NCI-H2196 treated with DMSO at 0.1 percent for 48 hours (cell line): Measurements from ENCODE around the gene CHRD.

Experiments
- DNase-seq: peaks from one replicate; lab custom pipeline; 2025; ENCODE audit not compliant: unreplicated experiment; lab: John Stamatoyannopoulos, UW

CHRD gene

DNA sequence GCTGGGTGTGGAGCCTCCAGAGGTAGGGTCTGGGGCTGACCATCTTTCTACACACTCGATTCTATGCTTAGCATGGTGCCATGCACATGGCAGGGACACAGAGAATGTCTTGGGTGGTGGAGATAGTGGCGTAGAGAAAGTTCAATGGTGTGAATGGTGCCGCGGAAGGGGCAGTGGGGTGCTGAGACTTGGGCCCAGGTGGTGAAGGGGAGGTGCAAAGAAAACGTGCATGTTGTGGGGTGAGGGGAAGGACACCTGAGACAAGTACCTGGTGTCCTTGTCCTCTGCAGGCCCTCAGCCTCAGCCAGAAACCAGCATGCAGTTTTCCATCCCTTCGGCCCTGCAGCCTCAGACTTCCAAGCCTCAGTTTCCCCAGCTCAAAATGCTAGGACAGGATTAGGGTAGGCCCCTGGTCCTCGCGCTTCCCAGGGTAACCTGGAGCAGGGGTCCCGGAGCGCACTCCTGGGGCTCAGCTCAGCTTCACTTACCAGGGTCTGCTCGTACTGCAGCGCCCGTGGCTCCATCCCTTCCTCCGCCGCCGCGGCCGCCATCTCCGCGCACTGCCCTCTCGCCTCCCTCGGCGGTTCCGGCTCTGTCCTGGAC, 18.8 kb upstream of the CHRD start:
- DNase-seq: no peak

DNA sequence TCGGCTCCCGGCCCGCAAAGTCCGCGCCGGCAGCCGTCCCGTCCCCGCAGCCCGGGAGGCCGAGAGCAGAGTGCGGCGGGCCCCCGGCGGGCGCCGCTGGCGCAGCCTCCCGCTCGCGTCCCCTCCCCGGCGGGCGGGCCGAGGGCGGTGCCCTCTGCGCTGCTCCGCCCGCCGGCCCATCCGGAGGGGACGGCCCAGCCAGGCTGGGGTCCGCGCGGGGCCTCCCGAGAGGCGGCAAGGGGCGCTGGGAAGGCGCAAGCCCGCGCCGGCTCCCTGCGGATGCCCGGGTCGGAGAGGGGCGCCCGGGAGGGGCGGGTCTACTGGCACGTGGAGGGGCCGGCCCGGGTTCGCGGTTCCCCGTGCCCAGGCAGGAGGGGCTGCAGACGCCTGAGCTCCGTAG, 18.3 kb upstream of the CHRD start, which contains the start of the genes CLCN2 and POLR2H:
CLCN2 (minus strand) TSS at position 74 of the 400 bp plus-strand sequence. CDS start 126 bp downstream, outside the sequence.
POLR2H (plus strand) TSS at position 179 of the 400 bp plus-strand sequence. CDS start 1,783 bp downstream, outside the sequence.
- DNase-seq: peak; percentile 71

DNA sequence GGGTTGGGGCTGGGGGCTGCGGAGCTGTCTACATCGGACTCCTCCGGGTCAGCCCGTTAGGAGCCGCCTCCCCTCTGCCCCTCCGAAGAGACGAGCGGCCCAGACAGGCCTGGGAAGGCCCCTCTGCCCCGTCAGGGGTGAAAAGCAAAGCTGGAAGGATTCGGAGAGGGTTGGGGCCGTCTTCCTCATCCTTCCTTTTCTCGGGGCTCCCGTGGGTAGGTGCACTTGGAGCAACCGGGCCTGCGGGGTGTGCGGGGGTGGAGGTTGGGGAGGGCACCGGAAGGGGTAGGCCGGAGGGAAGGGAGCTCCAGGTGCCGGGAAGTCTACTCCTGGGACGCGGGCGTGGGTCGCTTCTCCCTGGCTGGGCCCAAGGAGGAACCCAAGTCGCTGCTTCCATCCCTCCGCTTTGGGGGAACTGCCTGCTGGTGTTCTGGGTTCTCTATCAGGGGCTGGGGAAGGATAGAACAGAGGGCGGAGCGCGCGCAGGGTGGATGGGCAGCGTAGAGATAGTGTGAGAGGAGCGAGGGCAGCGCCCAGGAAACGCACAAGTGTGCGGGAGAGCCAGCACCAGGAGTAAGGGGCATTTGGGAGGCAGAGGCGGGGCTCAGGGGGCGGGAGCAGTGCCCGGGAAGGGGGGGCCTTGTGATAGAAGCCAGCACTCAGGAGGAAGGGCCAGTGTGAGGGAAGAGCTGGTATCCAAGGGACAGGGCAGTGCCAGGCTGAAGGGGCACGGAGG, 17.8 kb upstream of the CHRD start:
- peak; percentile 99 for DNase-seq

DNA sequence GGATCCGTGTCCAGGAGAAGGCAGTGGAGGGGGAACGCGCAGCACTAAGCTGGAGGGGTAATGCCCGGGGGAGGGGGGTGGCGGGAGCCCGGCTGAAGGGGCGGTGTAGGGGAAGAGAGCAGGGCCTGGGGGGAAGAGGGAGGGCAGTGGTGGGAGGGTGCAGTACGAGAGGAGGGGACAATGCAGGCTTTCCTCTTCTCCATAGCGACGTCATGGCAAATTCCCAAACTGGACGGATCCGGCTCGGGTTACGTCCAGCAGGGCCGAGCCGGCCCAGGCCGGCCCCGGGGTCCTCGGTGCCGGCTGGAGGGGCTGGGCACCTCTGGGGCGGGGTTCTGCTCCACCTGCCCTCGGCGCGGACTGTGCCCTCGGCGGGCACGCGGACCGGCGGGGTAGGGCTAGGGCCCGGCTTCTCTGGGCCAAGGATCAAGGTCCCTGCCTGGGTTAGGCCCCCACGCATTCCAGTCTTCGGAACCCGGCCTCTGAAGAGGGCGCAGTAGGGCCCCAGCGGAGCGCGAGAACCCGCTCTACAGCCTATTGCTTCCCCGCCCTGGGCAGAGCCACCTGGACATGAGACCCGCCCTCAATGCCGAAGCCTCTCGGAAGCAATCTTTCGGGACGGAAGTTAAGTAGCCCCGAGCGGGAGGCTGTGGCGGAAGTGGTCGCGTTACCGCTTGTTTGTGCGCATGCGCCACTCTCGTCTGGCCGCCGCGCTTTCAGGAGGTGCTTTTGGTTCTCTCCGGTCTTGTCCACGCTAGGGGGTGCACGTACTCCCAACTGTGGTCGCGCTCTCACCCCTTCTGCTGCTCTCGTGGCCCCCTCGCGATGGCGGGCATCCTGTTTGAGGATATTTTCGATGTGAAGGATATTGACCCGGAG, 16.9 kb upstream of the CHRD start:
- DNase-seq: peak; percentile 100

DNA sequence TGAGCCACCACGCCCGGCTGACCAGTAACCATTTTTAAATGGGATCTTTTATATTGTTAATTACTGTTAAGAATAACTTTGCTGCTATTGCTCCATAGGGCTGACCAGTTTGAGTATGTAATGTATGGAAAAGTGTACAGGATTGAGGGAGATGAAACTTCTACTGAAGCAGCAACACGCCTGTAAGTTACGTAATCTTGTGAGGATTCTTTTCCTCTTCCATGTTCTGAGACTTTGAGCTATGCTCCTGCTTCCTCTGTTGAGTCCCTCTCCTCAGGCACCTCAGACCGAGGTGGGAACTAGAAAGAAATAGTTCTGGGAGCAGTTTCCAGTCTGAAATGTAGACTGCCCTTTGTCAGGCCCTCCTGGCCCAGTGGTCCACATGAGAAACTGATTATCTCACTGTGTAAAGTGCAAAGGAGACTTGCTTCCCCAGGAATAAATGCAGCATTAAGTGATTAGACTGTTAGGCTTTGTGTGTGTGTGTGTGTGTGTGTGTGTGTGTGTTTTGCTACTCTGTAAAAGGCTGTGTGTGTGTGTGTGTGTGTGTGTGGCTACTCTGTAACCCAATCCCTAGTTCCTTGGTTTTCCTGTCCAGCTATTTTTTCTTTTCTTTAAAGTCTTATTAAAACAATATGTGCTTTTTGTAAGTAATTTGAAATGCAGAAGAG, 13.1 kb upstream of the CHRD start:
- DNase-seq: peak; percentile 41

DNA sequence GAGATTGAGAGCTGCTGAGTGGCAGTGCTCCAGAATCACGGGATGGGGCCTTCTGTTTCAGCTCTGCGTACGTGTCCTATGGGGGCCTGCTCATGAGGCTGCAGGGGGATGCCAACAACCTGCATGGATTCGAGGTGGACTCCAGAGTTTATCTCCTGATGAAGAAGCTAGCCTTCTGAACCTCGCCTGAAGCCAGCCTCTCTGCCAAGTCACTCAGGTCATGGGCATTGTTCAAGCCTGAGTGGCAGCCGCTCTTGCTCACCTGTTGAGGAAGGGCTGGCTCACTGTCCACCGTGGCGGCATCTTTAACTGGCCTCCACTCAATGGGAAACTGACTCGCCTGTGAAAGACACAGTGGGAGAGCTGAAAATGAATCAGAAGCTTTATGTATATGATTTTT, 11.7 kb upstream of the CHRD start:
- DNase-seq: no peak

DNA sequence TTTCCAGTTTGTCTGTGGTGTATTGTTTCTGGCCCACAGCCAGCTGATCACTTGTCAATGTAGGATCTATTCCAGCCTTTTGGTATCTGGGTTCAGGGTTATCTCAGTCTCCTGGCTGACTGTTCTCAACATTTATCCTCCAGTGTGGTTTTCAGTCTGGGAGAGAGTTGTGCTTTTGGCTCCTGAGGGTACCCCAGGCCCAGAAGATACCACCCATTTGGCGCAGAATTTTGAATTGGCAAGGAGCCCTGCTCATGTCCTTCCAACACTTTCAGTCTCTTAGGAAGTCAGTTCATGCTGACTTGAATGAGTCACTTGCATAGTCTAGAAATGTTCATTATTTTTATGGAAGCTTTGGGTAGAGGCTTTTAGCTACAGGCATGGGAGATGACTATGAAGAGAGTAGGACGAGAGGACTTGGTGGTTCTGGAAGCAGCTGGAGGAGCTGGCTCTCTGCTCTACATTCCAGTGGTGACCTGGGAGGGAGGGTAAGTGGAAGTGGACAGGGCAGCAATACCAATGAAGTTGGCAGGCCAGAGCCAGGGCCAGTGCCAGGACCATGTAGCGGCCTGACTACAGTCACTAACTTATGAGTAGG, 11.2 kb upstream of the CHRD start:
- no peak for DNase-seq

DNA sequence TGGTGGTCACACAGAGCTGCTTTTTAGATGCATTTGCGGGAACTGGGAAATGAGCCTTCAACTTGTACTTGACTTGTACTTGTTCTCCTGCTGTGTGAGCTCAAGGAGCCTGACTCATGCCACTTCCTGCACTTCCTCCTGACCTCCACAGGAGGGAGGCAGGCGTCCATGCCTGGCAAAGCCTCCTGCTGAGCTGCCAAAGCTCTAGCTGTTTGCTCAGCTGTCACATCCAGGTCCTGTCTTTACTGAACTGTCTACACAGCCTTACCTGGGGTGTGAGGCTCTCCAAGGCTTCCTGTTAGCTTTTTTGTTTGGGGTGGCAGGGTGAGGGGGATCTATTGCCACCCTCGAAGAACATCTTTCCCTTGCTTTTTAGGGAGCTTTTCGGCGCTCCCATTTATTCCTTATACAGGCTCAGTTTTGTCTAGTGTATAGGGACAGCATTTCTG, 8.3 kb upstream of the CHRD start:
- DNase-seq: peak; percentile 100

DNA sequence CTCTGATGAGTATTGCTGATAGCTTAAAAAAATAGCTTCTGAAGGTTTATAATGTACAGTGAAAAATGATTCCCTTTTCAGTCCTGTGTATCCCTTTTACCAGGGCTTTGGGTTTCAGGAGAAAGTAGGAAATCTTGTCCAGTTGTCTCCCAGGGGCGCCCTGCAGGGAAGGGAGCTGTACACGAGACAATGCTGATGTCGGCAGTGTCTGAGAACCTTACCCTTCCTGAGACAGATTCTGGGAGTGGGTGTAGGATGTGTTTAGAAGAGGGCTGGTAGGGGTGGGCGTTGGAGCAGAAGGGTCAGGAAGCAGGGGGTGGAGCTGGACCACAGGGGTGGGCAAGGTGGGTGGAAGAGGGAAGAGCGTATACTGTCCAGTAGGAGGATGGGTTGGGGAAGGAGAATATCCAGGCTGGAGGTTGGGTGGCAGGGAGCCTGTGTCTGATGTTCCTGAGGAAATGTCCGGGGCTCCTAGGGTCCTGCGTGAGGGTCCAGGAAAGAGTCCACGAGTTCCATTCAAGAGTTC, 7.5 kb upstream of the CHRD start:
- no peak for DNase-seq

DNA sequence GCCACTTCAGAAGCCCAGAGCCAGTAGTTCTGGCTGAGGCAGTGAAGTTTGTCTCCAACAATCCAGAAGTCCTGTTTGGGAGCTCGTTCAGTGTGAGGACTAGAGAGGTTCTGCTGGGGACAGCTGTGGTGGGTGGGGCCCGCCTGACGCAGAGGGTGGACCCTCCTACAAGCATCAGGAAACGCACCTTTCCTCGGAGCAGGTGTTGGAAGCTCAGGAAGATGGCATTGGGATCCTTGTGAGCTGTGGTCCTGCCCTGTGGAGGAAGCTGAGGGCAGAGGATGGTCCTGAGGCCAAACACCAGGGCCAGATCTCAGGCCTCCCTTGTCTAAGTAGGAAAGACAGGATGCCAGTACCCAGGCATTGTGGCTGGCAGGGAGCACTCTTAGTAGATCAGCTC, 6.9 kb upstream of the CHRD start:
- no peak for DNase-seq

DNA sequence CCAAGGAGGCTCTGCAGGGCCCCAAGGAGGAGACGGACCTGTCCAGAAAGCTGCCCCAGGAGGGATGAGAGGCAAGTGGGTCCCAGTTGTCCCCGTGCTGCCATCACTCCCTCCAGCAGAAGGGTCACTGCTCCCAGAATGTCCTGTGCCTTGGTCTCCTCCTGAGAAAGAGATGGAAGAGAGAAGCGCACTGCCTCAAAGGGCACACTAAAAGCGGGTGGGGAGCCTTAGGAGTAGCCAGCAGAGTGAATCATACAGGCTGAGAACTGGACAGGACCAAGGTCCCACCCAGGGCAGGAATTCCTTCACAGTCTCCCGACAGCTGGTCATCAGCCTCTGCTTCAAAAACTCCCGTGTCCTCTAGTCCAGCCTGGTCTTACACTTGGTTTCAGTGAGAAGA, 6.4 kb upstream of the CHRD start:
- DNase-seq: no peak

DNA sequence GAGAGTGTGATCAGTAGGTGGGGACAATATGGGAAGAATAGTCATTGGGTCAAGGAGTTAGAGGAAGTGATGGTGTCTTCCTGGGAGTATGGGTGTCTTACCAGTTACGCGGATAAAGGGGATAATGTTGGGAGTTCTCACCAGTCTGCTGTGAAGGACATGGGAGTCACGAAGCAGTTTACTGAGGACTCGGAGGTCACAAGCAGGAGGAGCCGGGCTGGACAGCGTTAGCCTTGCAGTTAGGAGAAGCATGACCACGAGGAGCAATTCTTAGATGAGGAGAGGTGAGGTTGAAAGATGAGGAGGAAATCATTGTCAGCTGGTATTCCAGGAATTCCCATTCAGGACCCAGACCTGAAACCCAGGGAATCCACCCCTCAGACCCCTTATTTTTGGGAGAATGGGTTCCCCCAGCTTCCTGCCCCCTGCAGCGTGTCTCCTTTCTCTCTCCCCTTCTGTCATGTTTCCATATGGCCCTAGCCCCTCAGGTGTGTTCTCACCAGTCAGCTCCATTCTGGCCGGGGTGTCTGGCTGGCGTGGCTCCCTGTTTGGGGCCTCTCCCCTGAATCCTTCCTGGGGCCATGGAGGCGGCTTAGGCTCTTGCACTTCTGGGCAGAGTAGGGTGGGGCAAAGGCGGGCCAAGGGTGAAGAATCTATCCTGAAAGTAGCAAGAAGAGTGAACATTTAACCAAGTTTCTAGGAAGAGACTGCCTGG, 4.0 kb upstream of the CHRD start:
- DNase-seq: no peak

DNA sequence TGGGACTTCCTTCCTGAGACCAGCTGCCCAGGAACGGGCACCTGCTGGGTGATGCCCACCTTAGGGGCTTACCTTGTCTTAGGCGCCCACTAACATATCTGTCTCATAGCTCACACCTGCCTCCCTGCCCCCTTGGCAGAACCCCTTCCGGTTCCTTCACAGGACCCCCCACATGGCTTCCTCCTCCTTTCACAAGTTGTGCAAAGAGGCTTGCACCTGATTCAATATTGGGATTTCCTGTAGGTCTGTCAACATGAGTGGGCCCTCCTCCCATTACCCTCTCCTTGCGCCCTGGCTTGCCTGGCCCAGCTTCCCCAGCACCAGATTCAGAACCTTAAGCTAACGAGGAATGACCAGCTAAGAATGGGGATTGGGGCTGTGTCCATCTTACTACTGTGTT, 2.5 kb upstream of the CHRD start:
- DNase-seq: peak; percentile 79

DNA sequence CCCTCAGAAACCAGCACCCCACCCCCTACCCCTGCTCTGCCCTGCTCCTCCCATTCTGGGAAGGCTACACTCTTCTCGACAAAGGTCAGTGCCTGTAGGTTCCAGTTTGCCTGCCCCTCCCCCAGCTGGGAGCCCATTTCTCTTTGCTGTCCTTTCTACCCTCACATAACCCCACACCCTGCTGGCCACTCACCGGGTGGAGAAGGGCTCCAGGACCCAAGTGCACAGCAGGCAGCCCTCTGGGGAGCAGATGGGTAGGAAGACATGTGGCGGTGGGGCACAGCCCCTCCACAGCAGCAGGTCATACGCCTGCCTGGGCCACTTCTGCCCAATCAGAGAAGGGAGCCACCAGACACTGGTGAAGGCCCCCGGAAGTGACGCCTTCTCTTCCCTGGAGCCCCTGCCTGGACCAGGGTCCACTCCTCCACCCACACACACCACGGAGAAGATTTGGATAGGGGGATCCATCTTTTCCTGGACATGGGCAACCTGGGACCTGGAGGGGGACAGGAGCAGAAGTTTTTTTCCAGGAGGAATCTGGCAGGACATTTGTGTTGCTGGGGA, 1.9 kb upstream of the CHRD start, which contains the start of gene THPO:
THPO (minus strand) TSS at position 326 of the 564 bp plus-strand sequence. CDS start 1,948 bp downstream, outside the sequence.
- DNase-seq: peak; percentile 85

DNA sequence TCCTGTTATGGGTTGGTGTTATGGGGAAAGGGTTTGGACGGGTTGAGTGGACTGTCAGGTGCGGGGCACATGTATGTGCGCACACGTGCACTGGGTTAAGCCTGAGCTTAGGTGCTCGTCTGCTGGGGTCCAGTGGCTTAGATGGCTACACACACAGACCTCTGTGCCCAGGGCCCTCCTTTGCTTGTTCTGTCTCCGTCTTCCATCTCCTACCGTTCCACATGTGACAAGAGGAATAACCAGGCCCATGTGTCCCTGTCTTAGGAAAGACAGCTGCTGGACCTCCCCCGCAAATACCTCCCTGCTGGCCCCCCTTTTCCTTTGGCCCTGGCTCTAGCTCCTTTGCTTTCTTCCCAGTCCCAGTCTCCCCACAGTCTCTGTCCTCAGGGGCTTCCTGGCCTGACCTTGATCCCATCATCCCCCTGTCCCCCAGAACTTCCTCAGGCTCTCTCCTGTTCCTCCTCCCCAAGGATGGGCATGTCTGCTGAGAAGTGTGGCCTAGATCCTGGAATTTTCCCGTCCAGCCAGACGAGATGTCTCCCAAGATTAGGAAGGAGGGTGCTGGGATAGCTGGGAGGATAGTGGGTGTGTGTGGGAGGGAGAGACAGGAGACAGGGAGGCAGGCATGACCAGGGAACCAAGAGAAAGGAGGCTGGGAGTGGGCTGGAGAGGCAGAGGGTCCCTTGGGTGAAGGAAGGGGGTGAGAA, 1.1 kb upstream of the CHRD start:
- no peak for DNase-seq

DNA sequence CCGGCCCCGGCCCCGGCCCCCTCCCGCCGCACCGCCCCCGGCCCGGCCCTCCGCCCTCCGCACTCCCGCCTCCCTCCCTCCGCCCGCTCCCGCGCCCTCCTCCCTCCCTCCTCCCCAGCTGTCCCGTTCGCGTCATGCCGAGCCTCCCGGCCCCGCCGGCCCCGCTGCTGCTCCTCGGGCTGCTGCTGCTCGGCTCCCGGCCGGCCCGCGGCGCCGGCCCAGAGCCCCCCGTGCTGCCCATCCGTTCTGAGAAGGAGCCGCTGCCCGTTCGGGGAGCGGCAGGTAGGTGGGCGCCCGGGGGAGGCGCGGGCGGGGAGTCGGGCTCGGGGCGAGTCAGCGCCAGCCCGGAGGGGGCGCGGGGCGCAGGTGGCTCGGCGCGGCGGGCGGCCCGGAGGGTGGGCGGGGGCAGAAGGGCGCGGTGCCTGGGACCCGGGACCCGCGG, 352 bp downstream of the CHRD start:
- DNase-seq: no peak

DNA sequence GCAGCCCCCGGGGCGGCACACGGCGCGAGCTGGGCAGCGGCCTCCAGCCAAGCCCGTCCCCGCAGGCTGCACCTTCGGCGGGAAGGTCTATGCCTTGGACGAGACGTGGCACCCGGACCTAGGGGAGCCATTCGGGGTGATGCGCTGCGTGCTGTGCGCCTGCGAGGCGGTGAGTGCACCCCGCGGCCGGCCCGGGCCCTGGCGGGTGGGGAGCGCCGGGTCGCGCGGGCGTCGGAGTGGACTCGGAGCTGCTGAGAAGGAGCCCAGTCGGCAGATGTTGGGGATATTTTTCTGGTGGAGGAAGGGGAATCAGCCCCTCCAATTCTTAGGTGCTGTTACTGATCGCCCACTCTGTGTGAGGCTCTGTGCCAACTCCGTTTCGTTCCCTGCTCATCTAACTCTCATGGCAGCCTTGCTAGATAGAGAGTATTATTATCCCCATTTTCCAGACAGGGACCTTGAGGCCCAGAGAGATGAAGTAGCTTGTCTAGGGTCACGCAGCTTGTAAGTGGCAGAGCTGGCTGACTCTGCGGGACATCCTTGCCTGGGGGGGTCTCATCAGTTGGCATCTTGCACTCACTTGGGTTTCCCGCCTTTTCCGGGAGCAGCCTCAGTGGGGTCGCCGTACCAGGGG, 890 bp downstream of the CHRD start:
- no peak for DNase-seq
